ENCODE data around the gene SPSB4. TPM values are rescaled to one million over a fixed set of nuclear protein-coding genes. Genes with fewer than 3 reads are reported as not detected.

The SPSB4 gene
- polyA plus RNA-seq, 4 donors, result 0.27 to 0.56 TPM; not detected in 2

GRCh38 chr3:141065841-141066805, 15.0 kb downstream of the SPSB4 start:
- H3K4me1 ChIP-seq (ENCODE audit: control insufficient read depth in 3 of 3, insufficient read depth in 2 of 3, low read depth in 1 of 3, low read length in 2 of 3), result no peaks in the 10 kb centered on the region
- FAIRE-seq (no peak), DNase-seq (no peak)
- H3K9me3 ChIP-seq (ENCODE audit: control insufficient read depth in 2 of 2, insufficient read depth in 1 of 2, low read depth in 1 of 2, low read length in 1 of 2), result no peaks in the 10 kb centered on the region
- no peak overlapping the region for H3K27ac ChIP-seq (ENCODE audit: low read depth in 1 of 3, low read length in 2 of 3)
- 96% methylated on average over 67 to 81 of the region's 81 CpGs for WGBS, 3 donors
- no peaks in the 10 kb centered on the region for H3K27me3 ChIP-seq (ENCODE audit: control insufficient read depth in 3 of 3, insufficient read depth in 3 of 3, low read length in 3 of 3)
- no peak overlapping the region for H3K4me3 ChIP-seq (ENCODE audit: low read depth in 1 of 3, low read length in 3 of 3)
- H3K36me3 ChIP-seq (ENCODE audit: control insufficient read depth in 3 of 3, insufficient read depth in 2 of 3, low read depth in 1 of 3, low read length in 3 of 3), result no peaks in the 10 kb centered on the region

GRCh38 chr3:141067206-141067974, 16.2 kb downstream of the SPSB4 start:
- H3K4me3 ChIP-seq (ENCODE audit: low read depth in 1 of 3, low read length in 3 of 3), result no peak overlapping the region
- H3K27me3 ChIP-seq (ENCODE audit: control insufficient read depth in 3 of 3, insufficient read depth in 3 of 3, low read length in 3 of 3), result no peaks in the 10 kb centered on the region
- no peaks in the 10 kb centered on the region for H3K9me3 ChIP-seq (ENCODE audit: control insufficient read depth in 2 of 2, insufficient read depth in 1 of 2, low read depth in 1 of 2, low read length in 1 of 2)
- no peaks in the 10 kb centered on the region for H3K36me3 ChIP-seq (ENCODE audit: control insufficient read depth in 3 of 3, insufficient read depth in 2 of 3, low read depth in 1 of 3, low read length in 3 of 3)
- H3K4me1 ChIP-seq (ENCODE audit: control insufficient read depth in 3 of 3, insufficient read depth in 2 of 3, low read depth in 1 of 3, low read length in 2 of 3), result no peaks in the 10 kb centered on the region
- FAIRE-seq (no peak), DNase-seq (no peak)
- 60 to 69% (median 66%) methylated on average over 8 of the region's 8 CpGs for WGBS, 3 donors
- H3K27ac ChIP-seq (ENCODE audit: low read depth in 1 of 3, low read length in 2 of 3), result no peak overlapping the region

GRCh38 chr3:141070229-141070628, 19.1 kb downstream of the SPSB4 start:
- H3K27me3 ChIP-seq (ENCODE audit: control insufficient read depth in 3 of 3, insufficient read depth in 3 of 3, low read length in 3 of 3), result no peaks in the 10 kb centered on the region
- no peaks in the 10 kb centered on the region for H3K4me1 ChIP-seq (ENCODE audit: control insufficient read depth in 3 of 3, insufficient read depth in 2 of 3, low read depth in 1 of 3, low read length in 2 of 3)
- H3K36me3 ChIP-seq (ENCODE audit: control insufficient read depth in 3 of 3, insufficient read depth in 2 of 3, low read depth in 1 of 3, low read length in 3 of 3), result no peaks in the 10 kb centered on the region
- DNase-seq, result no peak
- 86 to 91% (median 90%) methylated on average over 1 of the region's 1 CpG for WGBS, 3 donors
- no peak overlapping the region for H3K27ac ChIP-seq (ENCODE audit: low read depth in 1 of 3, low read length in 2 of 3)
- no peak overlapping the region for H3K4me3 ChIP-seq (ENCODE audit: low read depth in 1 of 3, low read length in 3 of 3)
- FAIRE-seq, result no peak
- H3K9me3 ChIP-seq (ENCODE audit: control insufficient read depth in 2 of 2, insufficient read depth in 1 of 2, low read depth in 1 of 2, low read length in 1 of 2), result no peaks in the 10 kb centered on the region

- 82 to 83% (median 82%) methylated on average over 13 of the region's 13 CpGs for WGBS, 3 donors
- DNase-seq (no peak), FAIRE-seq (no peak)
- Histone ChIP-seq H3K9me3 (ENCODE audit: control insufficient read depth in 2 of 2, insufficient read depth in 1 of 2, low read depth in 1 of 2, low read length in 1 of 2) (no peaks in the 10 kb centered on the region), H3K36me3 (ENCODE audit: control insufficient read depth in 3 of 3, insufficient read depth in 2 of 3, low read depth in 1 of 3, low read length in 3 of 3) (no peaks in the 10 kb centered on the region), H3K27ac (ENCODE audit: low read depth in 1 of 3, low read length in 2 of 3) (no peak overlapping the region), H3K4me3 (ENCODE audit: low read depth in 1 of 3, low read length in 3 of 3) (no peak overlapping the region), H3K4me1 (ENCODE audit: control insufficient read depth in 3 of 3, insufficient read depth in 2 of 3, low read depth in 1 of 3, low read length in 2 of 3) (no peaks in the 10 kb centered on the region), H3K27me3 (ENCODE audit: control insufficient read depth in 3 of 3, insufficient read depth in 3 of 3, low read length in 3 of 3) (no peaks in the 10 kb centered on the region)
These were observed 19.7 kb downstream of the SPSB4 start for GRCh38 chr3:141070727-141071357.

GRCh38 chr3:141071681-141072260, 20.6 kb downstream of the SPSB4 start:
- Histone ChIP-seq H3K27me3 (ENCODE audit: control insufficient read depth in 3 of 3, insufficient read depth in 3 of 3, low read length in 3 of 3) (no peaks in the 10 kb centered on the region), H3K4me3 (ENCODE audit: low read depth in 1 of 3, low read length in 3 of 3) (no peak overlapping the region), H3K36me3 (ENCODE audit: control insufficient read depth in 3 of 3, insufficient read depth in 2 of 3, low read depth in 1 of 3, low read length in 3 of 3) (no peaks in the 10 kb centered on the region), H3K9me3 (ENCODE audit: control insufficient read depth in 2 of 2, insufficient read depth in 1 of 2, low read depth in 1 of 2, low read length in 1 of 2) (no peaks in the 10 kb centered on the region), H3K4me1 (ENCODE audit: control insufficient read depth in 3 of 3, insufficient read depth in 2 of 3, low read depth in 1 of 3, low read length in 2 of 3) (peaks cover 0 to 4% (median 0%) of the 10 kb centered on the region in 3 donors), H3K27ac (ENCODE audit: low read depth in 1 of 3, low read length in 2 of 3) (no peak overlapping the region)
- WGBS, 3 donors, result 51 to 71% (median 59%) methylated on average over 12 of the region's 12 CpGs
- DNase-seq (no peak), FAIRE-seq (no peak)

DNA sequence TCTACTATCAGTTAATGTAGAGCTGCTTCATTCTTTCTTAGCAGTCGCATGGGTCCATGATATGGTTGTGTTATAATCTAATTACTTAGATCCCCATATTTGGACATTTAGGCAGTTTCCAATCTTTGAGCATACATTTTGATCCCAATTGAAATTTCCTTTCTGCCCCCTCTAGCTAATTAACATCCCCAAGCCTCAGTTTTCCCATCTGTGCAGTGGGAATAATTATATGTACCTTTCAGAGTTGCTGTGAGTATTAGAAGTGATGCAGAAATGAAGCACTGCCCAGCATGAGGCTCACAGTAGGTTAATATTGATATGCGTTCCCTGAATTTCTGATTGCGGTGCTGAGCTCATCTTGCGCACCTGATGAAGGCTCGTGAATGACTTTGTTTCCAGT, 21.8 kb downstream of the SPSB4 start:
- Histone ChIP-seq H3K36me3 (ENCODE audit: control insufficient read depth in 3 of 3, insufficient read depth in 2 of 3, low read depth in 1 of 3, low read length in 3 of 3) (no peaks in the 10 kb centered on the region), H3K27me3 (ENCODE audit: control insufficient read depth in 3 of 3, insufficient read depth in 3 of 3, low read length in 3 of 3) (no peaks in the 10 kb centered on the region), H3K4me3 (ENCODE audit: low read depth in 1 of 3, low read length in 3 of 3) (no peak overlapping the region), H3K9me3 (ENCODE audit: control insufficient read depth in 2 of 2, insufficient read depth in 1 of 2, low read depth in 1 of 2, low read length in 1 of 2) (no peaks in the 10 kb centered on the region), H3K4me1 (ENCODE audit: control insufficient read depth in 3 of 3, insufficient read depth in 2 of 3, low read depth in 1 of 3, low read length in 2 of 3) (peaks cover 0 to 11% (median 0%) of the 10 kb centered on the region in 3 donors), H3K27ac (ENCODE audit: low read depth in 1 of 3, low read length in 2 of 3) (no peak overlapping the region)
- 94 to 96% (median 95%) methylated on average over 5 of the region's 5 CpGs for WGBS, 3 donors
- no peak for DNase-seq
- FAIRE-seq, result no peak

DNA sequence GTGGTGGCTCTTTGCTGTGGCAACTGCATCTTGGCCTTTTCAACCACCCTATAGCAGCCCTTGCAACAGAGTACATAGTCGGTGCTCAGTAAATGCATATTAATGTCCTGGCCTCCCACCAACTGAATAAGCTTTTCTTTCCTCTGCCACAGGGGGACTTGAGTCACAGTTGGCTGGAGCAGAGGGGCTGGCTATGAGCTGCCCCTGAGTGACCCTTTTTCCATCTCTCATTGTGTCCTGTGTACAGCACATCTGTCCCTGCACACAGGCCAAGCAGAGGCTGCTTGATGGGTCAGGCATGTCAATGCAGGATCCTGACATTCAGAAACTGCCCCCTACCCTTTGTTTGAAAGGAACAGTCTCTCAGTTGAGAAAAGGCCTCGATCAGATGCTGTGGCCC, 22.4 kb downstream of the SPSB4 start:
- Histone ChIP-seq H3K27ac (ENCODE audit: low read depth in 1 of 3, low read length in 2 of 3) (no peak overlapping the region), H3K4me1 (ENCODE audit: control insufficient read depth in 3 of 3, insufficient read depth in 2 of 3, low read depth in 1 of 3, low read length in 2 of 3) (peaks cover 0 to 11% (median 0%) of the 10 kb centered on the region in 3 donors), H3K27me3 (ENCODE audit: control insufficient read depth in 3 of 3, insufficient read depth in 3 of 3, low read length in 3 of 3) (no peaks in the 10 kb centered on the region), H3K9me3 (ENCODE audit: control insufficient read depth in 2 of 2, insufficient read depth in 1 of 2, low read depth in 1 of 2, low read length in 1 of 2) (no peaks in the 10 kb centered on the region), H3K4me3 (ENCODE audit: low read depth in 1 of 3, low read length in 3 of 3) (no peak overlapping the region), H3K36me3 (ENCODE audit: control insufficient read depth in 3 of 3, insufficient read depth in 2 of 3, low read depth in 1 of 3, low read length in 3 of 3) (no peaks in the 10 kb centered on the region)
- no peak for DNase-seq
- 70 to 86% (median 78%) methylated on average over 2 of the region's 2 CpGs for WGBS, 3 donors
- no peak for FAIRE-seq

DNA sequence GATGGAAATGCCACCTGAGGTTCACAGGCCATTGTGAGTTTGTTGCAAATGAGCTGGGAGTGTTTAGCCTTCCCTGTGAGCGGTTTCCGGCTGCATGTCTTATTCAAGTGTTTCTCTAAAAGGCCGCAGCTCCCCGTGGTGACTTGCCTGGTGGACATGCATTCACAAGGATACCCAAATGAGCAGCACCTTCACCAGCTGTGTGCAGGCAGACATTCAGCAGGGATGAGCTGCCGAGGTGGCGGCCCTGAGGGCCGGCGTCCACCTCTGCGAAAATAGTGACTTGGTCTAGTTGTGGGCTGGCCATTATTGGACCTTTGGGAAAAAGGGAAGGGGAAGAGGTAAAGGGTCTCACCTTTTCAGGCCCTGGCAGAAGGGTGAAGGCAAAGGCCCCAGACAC, 23.4 kb downstream of the SPSB4 start:
- FAIRE-seq (no peak), DNase-seq (no peak)
- Histone ChIP-seq H3K9me3 (ENCODE audit: control insufficient read depth in 2 of 2, insufficient read depth in 1 of 2, low read depth in 1 of 2, low read length in 1 of 2) (no peaks in the 10 kb centered on the region), H3K27ac (ENCODE audit: low read depth in 1 of 3, low read length in 2 of 3) (no peak overlapping the region), H3K27me3 (ENCODE audit: control insufficient read depth in 3 of 3, insufficient read depth in 3 of 3, low read length in 3 of 3) (no peaks in the 10 kb centered on the region), H3K4me3 (ENCODE audit: low read depth in 1 of 3, low read length in 3 of 3) (no peak overlapping the region), H3K4me1 (ENCODE audit: control insufficient read depth in 3 of 3, insufficient read depth in 2 of 3, low read depth in 1 of 3, low read length in 2 of 3) (peaks cover 0 to 11% (median 0%) of the 10 kb centered on the region in 3 donors), H3K36me3 (ENCODE audit: control insufficient read depth in 3 of 3, insufficient read depth in 2 of 3, low read depth in 1 of 3, low read length in 3 of 3) (no peaks in the 10 kb centered on the region)
- WGBS, 3 donors, result 91 to 95% (median 92%) methylated on average over 9 of the region's 9 CpGs

Data from small intestine (tissue), 7 donors.